ENCODE measurements around the gene EVI5L.

DNA sequence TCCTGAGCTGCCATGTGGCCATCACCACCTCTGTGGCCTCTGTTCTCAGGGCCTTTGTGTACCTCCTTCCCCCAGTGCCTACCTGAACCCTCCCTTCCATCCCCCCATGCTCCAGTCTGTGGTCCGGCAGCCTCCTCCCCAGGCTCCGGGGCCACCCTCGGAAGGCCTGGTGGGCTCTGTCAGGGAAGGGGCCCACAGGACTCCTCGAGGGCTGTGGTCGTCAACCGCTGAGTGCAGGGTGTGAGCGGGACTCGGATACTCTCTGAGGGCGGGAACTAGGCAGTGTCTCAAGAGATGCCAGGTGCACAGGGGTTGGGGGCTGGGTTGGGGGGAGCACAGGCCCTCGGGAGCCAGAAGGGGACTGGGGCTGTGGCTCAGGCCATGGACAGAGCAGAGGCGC lies 77.5 kb downstream of the EVI5L start:
- TF ChIP-seq CTCF (conservative IDR thresholded peaks at IDR 0.05; ENCODE audit: low read length): no peak
- no peak for TF ChIP-seq EZH2phosphoT487 (IDR thresholded peaks at IDR 0.05; ENCODE audit: borderline replicate concordance)
